GM21367 (cell line): ENCODE measurements around the gene MTA1.

ENCODE experiments used
- ATAC-seq: cut with Tn5 transposase; IDR thresholded peaks from one replicate; pipeline ENCODE4 v1.9.1; 2021; ENCODE audit not compliant: unreplicated experiment

MTA1 gene

DNA sequence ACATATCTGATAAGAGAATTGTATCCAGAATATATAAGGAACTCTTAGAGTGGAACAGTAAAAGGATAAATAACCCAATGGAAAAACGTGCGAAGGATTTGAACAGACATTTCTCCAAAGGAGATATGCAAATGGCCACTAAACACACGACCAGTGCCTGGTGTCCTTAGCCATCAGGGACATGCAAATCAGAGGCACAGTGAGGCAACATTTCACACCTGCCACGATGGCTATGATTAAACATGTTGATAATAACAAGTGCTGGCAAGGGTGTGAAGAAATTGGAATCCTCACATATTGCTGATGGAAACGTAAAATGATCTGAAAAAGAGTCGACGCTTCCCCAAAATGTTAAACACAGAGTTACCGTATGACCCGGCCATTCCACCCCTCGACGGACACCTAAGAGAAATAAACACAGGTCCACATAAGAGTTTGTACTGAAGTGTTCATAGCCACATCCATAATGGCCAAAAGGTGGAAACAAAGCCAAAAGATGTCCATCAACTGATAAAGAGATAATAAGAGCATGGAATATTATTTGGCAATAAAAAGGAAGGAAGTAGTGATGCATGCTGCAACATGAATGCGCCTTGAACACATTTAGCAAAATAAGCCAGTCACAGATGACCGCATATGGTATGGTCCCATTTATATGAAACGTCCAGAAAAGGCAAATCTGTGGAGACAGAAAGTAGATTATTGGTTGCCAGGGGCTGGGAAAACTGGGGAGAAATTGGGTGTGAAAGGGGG is 100.5 kb downstream of the MTA1 start:
- ATAC-seq: no peak
